ENCODE data around the gene LRIG2. TPM values are rescaled to one million over a fixed set of nuclear protein-coding genes. Genes with fewer than 3 reads are reported as not detected.

Gene LRIG2
- total and polyA plus RNA-seq, 9 of the 15 experiments (the other 6 are each of a cell fraction or from before 2014, with no cell fraction given), result 1.8 to 28.1 (median 11.5) TPM

GRCh38 chr1:113168946-113169345, 95.9 kb downstream of the LRIG2 start:
- no peak for ATAC-seq
- Histone ChIP-seq H3K4me3 (no peak overlapping the region), H3K9me3 (replicated peaks; ENCODE audit: control insufficient read depth, insufficient read depth, low read depth, low read length) (no peaks in the 10 kb centered on the region; the same call in 1 of the 2 replicates), H3K27me3 (ENCODE audit: control insufficient read depth in 2 of 2, insufficient read depth in 2 of 2, low read length in 2 of 2) (peaks cover 0 to 6% of the 10 kb centered on the region in 2 experiments; a peak in 1 of 5 replicates), H3K4me2 (ENCODE audit: insufficient read depth, low read length) (no peak overlapping the region), H3K27ac (ENCODE audit: extremely low read depth, low read depth, low read length) (no peak overlapping the region), H4K20me1 (replicated peaks; ENCODE audit: control insufficient read depth, insufficient read depth, low read length) (no peaks in the 10 kb centered on the region), H3K79me2 (ENCODE audit: control insufficient read depth, insufficient read depth, low read length) (no peaks in the 10 kb centered on the region), H3K4me1 (replicated peaks in 1 of 2; ENCODE audit: control insufficient read depth in 2 of 2, insufficient read depth in 2 of 2, low read length in 2 of 2) (no peaks in the 10 kb centered on the region), H3K9me1 (ENCODE audit: control insufficient read depth, insufficient read depth, low read length) (no peaks in the 10 kb centered on the region), H2AFZ (ENCODE audit: low read depth, low read length) (no peak overlapping the region), H3K36me3 (ENCODE audit: control insufficient read depth, insufficient read depth, low read length) (no peaks in the 10 kb centered on the region), H3K9ac (ENCODE audit: insufficient read depth in 1 of 2, low read depth in 2 of 2, low read length in 2 of 2) (no peak overlapping the region)
- in situ Hi-C loops (cut with MboI), result no loop called here
- no peak for TF ChIP-seq ZNF253 (CRISPR knock-in tag; conservative IDR thresholded peaks at IDR 0.05)
- BruUV-seq (replicated peaks), result no TSS peak
- 14% methylated on average over 10 of the region's 10 CpGs for WGBS (ENCODE audit: insufficient coverage, low coverage, missing lambda C conversion rate)
- POLR2A ChIA-PET, result no interaction called here
- intact Hi-C loops (cut with micrococcal nuclease), result no loop called here
- DNase-seq (ENCODE audit: extremely low read depth in 1 of 4, low spot score in 3 of 4), result no peak
- FAIRE-seq, result no peak
- CTCF ChIA-PET (ENCODE audit: low intra/inter-chr PET ratio), result no interaction called here

- no peak for DNase-seq (ENCODE audit: extremely low read depth in 1 of 4, low spot score in 3 of 4)
- Histone ChIP-seq H3K27ac (ENCODE audit: extremely low read depth, low read depth, low read length) (no peak overlapping the region), H3K79me2 (ENCODE audit: control insufficient read depth, insufficient read depth, low read length) (no peaks in the 10 kb centered on the region), H3K4me2 (ENCODE audit: insufficient read depth, low read length) (no peak overlapping the region), H3K27me3 (ENCODE audit: control insufficient read depth in 2 of 2, insufficient read depth in 2 of 2, low read length in 2 of 2) (peaks cover 0 to 6% of the 10 kb centered on the region in 2 experiments; a peak in 1 of 5 replicates), H4K20me1 (replicated peaks; ENCODE audit: control insufficient read depth, insufficient read depth, low read length) (no peaks in the 10 kb centered on the region), H3K9me1 (ENCODE audit: control insufficient read depth, insufficient read depth, low read length) (no peaks in the 10 kb centered on the region), H3K9me3 (replicated peaks; ENCODE audit: control insufficient read depth, insufficient read depth, low read depth, low read length) (no peaks in the 10 kb centered on the region; the same call in 1 of the 2 replicates), H3K4me1 (replicated peaks in 1 of 2; ENCODE audit: control insufficient read depth in 2 of 2, insufficient read depth in 2 of 2, low read length in 2 of 2) (no peaks in the 10 kb centered on the region), H3K36me3 (ENCODE audit: control insufficient read depth, insufficient read depth, low read length) (no peaks in the 10 kb centered on the region), H3K9ac (ENCODE audit: insufficient read depth in 1 of 2, low read depth in 2 of 2, low read length in 2 of 2) (no peak overlapping the region), H2AFZ (ENCODE audit: low read depth, low read length) (no peak overlapping the region; the same call in 1 of the 2 replicates), H3K4me3 (no peak overlapping the region)
- in situ Hi-C loops (cut with MboI), result no loop called here
- no peak for ATAC-seq
- no peak for FAIRE-seq
- intact Hi-C loops (cut with micrococcal nuclease), result no loop called here
- ChIA-PET POLR2A (no interaction called here), CTCF (ENCODE audit: low intra/inter-chr PET ratio) (no interaction called here)
- no peak for TF ChIP-seq KLF13 (tag; IDR thresholded peaks at IDR 0.05; ENCODE audit: borderline replicate concordance, low read depth)
- no peak for TF ChIP-seq ZNF280B (CRISPR knock-in tag; IDR thresholded peaks at IDR 0.05)
- TF ChIP-seq LARP7 (IDR thresholded peaks at IDR 0.05), result no peak
- no TSS peak for BruUV-seq (replicated peaks)
- 8% methylated on average over 5 of the region's 5 CpGs for WGBS (ENCODE audit: insufficient coverage, low coverage, missing lambda C conversion rate)
These were observed 96.6 kb downstream of the LRIG2 start for GRCh38 chr1:113169591-113169990.
